CD4-positive, CD25-positive, alpha-beta regulatory T cell (primary cell): Measurements from ENCODE around the gene SELENOW. TPM values are rescaled to one million over a fixed set of nuclear protein-coding genes. Genes with fewer than 3 reads are reported as not detected.

ENCODE experiments used
- ATAC-seq, 2 donors: fragments of 150-1000 bp; cut with Tn5 transposase; one replicate each; pipeline ENCODE4 v1.10.0; 2021; ENCODE audit warnings: low read depth in 2 of 2, moderate number of reproducible peaks in 2 of 2, moderate library complexity in 1 of 2
- DNase-seq, 3 donors: peaks; one replicate each; pipeline versions ENCODE4 v3.0.0 to v3.0.0-alpha.2; 2012 to 2022; ENCODE audit warnings: mixed read lengths in 1 of 3
- H3K27ac ChIP-seq: one replicate; pipeline ENCODE4 v1.7.0; 2013; ENCODE audit warnings: mild to moderate bottlenecking, low read length; ENCODE audit not compliant: insufficient read depth, poor library complexity, severe bottlenecking
- H3K27me3 ChIP-seq: one replicate; pipeline ENCODE4 v1.7.0; 2013; ENCODE audit warnings: low read length; ENCODE audit not compliant: control insufficient read depth, insufficient read depth
- H3K36me3 ChIP-seq: one replicate; pipeline ENCODE4 v1.7.0; 2013; ENCODE audit warnings: mild to moderate bottlenecking, low read length, moderate library complexity; ENCODE audit not compliant: control insufficient read depth, insufficient read depth
- H3K4me1 ChIP-seq: 2 replicates; pipeline ENCODE4 v1.7.0; 2013; ENCODE audit warnings: mild to moderate bottlenecking, low read length; ENCODE audit not compliant: insufficient read depth, control insufficient read depth, poor library complexity, severe bottlenecking
- H3K4me3 ChIP-seq: one replicate; pipeline ENCODE4 v1.7.0; 2013; ENCODE audit warnings: low read depth, mild to moderate bottlenecking, low read length, moderate library complexity
- H3K9me3 ChIP-seq, 2 experiments: 1 replicate in 1 of 2; 2 replicates in 1 of 2; pipeline ENCODE4 v1.7.0; 2013; ENCODE audit warnings: low read length in 2 of 2, mild to moderate bottlenecking in 1 of 2, moderate library complexity in 1 of 2; ENCODE audit not compliant: control insufficient read depth in 2 of 2
- H3K27ac Mint-ChIP-seq, 3 donors: one replicate each; pipeline ENCODE4 v1.8.0; 2020 to 2022; ENCODE audit warnings: mild to moderate bottlenecking in 3 of 3, mixed read lengths in 3 of 3, moderate library complexity in 2 of 3
- H3K27me3 Mint-ChIP-seq: one replicate; pipeline ENCODE4 v1.8.0; 2022; ENCODE audit warnings: mild to moderate bottlenecking, mixed read lengths
- H3K36me3 Mint-ChIP-seq: one replicate; pipeline ENCODE4 v1.8.0; 2020; ENCODE audit warnings: mixed read lengths
- H3K4me1 Mint-ChIP-seq, 4 donors: one replicate each; pipeline ENCODE4 v1.8.0; 2020 to 2022; ENCODE audit warnings: mixed read lengths in 4 of 4, mild to moderate bottlenecking in 1 of 4
- H3K4me3 Mint-ChIP-seq, 4 donors: one replicate each; pipeline ENCODE4 v1.8.0; 2020 to 2022; ENCODE audit warnings: mild to moderate bottlenecking in 4 of 4, mixed read lengths in 4 of 4, moderate library complexity in 3 of 4
- H3K9me3 Mint-ChIP-seq, 7 donors: one replicate each; pipeline ENCODE4 v1.8.0; 2020 to 2022; ENCODE audit warnings: mixed read lengths in 7 of 7, mild to moderate bottlenecking in 3 of 7, moderate library complexity in 2 of 7
- polyA plus RNA-seq, 4 donors: library from polyadenylated mRNA; unstranded; fragments of 300-500 nt; fragmentation: Illumina TruSeq; gene quantifications; one replicate each; pipeline ENCODE4 v1.2.3, GENCODE V29; 2021
- total RNA-seq: library from RNA; stranded (reverse); gene quantifications from one replicate; pipeline ENCODE4 v1.2.3, GENCODE V29; 2022

Gene SELENOW
- total RNA-seq = 119 TPM
- polyA plus RNA-seq = 100 to 1,000 TPM; 345 to 422 (median 391) TPM

GRCh38 chr19:47778049-47778953, at the start of gene SELENOW:
Gene SELENOW (plus strand): TSS chr19:47778703. CDS start chr19:47778786, 83 bp downstream.
- H3K4me3 Mint-ChIP-seq = peak within 1 kb of the TSS; percentile 95 to 99 (median 98)
- H3K4me3 ChIP-seq = peak within 1 kb of the TSS; percentile 84
- H3K36me3 ChIP-seq = peaks cover 8% of the 10 kb centered on the region
- H3K27ac Mint-ChIP-seq = peak within 1 kb of the TSS; percentile 93 to 98 (median 97)
- peak within 1 kb of the TSS; percentile 82 for H3K27ac ChIP-seq
- H3K36me3 Mint-ChIP-seq = peaks cover 14% of the 10 kb centered on the region
- DNase-seq (peak; percentile 67 to 86 (median 82)), ATAC-seq (peak; percentile 92 to 94)
- H3K27me3 Mint-ChIP-seq = peaks cover 4% of the 10 kb centered on the region
- H3K4me1 ChIP-seq = peaks cover 27% of the 10 kb centered on the region
- no peaks in the 10 kb centered on the region for H3K9me3 ChIP-seq
- H3K9me3 Mint-ChIP-seq = no peaks in the 10 kb centered on the region
- H3K4me1 Mint-ChIP-seq = peaks cover 0 to 50% (median 21%) of the 10 kb centered on the region in 4 donors
- no peaks in the 10 kb centered on the region for H3K27me3 ChIP-seq

- Mint-ChIP-seq H3K4me3 (peak overlapping the region in 1 of 4 donors; percentile 66), H3K36me3 (no peaks in the 10 kb centered on the region), H3K9me3 (peaks cover 0 to 3% (median 0%) of the 10 kb centered on the region in 7 donors), H3K4me1 (peaks cover 0 to 21% (median 9%) of the 10 kb centered on the region in 4 donors), H3K27me3 (peaks cover 53% of the 10 kb centered on the region), H3K27ac (no peak overlapping the region)
- Histone ChIP-seq H3K4me1 (peaks cover 14% of the 10 kb centered on the region), H3K27me3 (peaks cover 4% of the 10 kb centered on the region), H3K27ac (no peak overlapping the region), H3K36me3 (no peaks in the 10 kb centered on the region), H3K9me3 (no peaks in the 10 kb centered on the region), H3K4me3 (no peak overlapping the region)
- ATAC-seq (no peak), DNase-seq (no peak)
Observed at GRCh38 chr19:47729468-47729798, 49.1 kb upstream of the SELENOW start.

- Mint-ChIP-seq H3K27ac (no peak overlapping the region), H3K27me3 (peaks cover 53% of the 10 kb centered on the region), H3K9me3 (peaks cover 0 to 3% (median 0%) of the 10 kb centered on the region in 7 donors), H3K4me1 (peaks cover 0 to 21% (median 9%) of the 10 kb centered on the region in 4 donors), H3K4me3 (peak overlapping the region in 3 of 4 donors; percentile 41 to 66 (median 61)), H3K36me3 (no peaks in the 10 kb centered on the region)
- no peak overlapping the region for H3K27ac ChIP-seq
- H3K9me3 ChIP-seq = no peaks in the 10 kb centered on the region
- H3K36me3 ChIP-seq = no peaks in the 10 kb centered on the region
- peaks cover 14% of the 10 kb centered on the region for H3K4me1 ChIP-seq
- DNase-seq = peak in 1 of 3 donors; percentile 35
- H3K4me3 ChIP-seq = no peak overlapping the region
- peaks cover 4% of the 10 kb centered on the region for H3K27me3 ChIP-seq
- no peak for ATAC-seq
Observed at GRCh38 chr19:47729799-47730520, 48.5 kb upstream of the SELENOW start.

- peaks cover 14% of the 10 kb centered on the region for H3K4me1 ChIP-seq
- Mint-ChIP-seq H3K4me1 (peaks cover 0 to 21% (median 9%) of the 10 kb centered on the region in 4 donors), H3K27me3 (peaks cover 53% of the 10 kb centered on the region), H3K9me3 (peaks cover 0 to 3% (median 0%) of the 10 kb centered on the region in 7 donors), H3K36me3 (no peaks in the 10 kb centered on the region), H3K4me3 (peak overlapping the region in 1 of 4 donors; percentile 61), H3K27ac (no peak overlapping the region)
- ATAC-seq (no peak), DNase-seq (no peak)
- H3K9me3 ChIP-seq = no peaks in the 10 kb centered on the region
- peaks cover 4% of the 10 kb centered on the region for H3K27me3 ChIP-seq
- H3K4me3 ChIP-seq = no peak overlapping the region
- no peak overlapping the region for H3K27ac ChIP-seq
- no peaks in the 10 kb centered on the region for H3K36me3 ChIP-seq
Observed at GRCh38 chr19:47730521-47730889, 48.0 kb upstream of the SELENOW start.

GRCh38 chr19:47730910-47731309, 47.6 kb upstream of the SELENOW start:
- Mint-ChIP-seq H3K27me3 (peaks cover 53% of the 10 kb centered on the region), H3K27ac (no peak overlapping the region), H3K4me1 (peaks cover 0 to 21% (median 9%) of the 10 kb centered on the region in 4 donors), H3K9me3 (peaks cover 0 to 3% (median 0%) of the 10 kb centered on the region in 7 donors), H3K4me3 (no peak overlapping the region), H3K36me3 (no peaks in the 10 kb centered on the region)
- Histone ChIP-seq H3K27me3 (peaks cover 4% of the 10 kb centered on the region), H3K4me1 (peaks cover 14% of the 10 kb centered on the region), H3K36me3 (no peaks in the 10 kb centered on the region), H3K27ac (no peak overlapping the region), H3K9me3 (no peaks in the 10 kb centered on the region), H3K4me3 (no peak overlapping the region)
- ATAC-seq = no peak
- no peak for DNase-seq

GRCh38 chr19:47735131-47735530, 43.4 kb upstream of the SELENOW start:
- H3K27me3 ChIP-seq = no peaks in the 10 kb centered on the region
- H3K27ac Mint-ChIP-seq = no peak overlapping the region
- H3K9me3 ChIP-seq = no peaks in the 10 kb centered on the region
- no peak overlapping the region for H3K4me3 ChIP-seq
- no peak for DNase-seq
- H3K36me3 Mint-ChIP-seq = no peaks in the 10 kb centered on the region
- ATAC-seq = no peak
- H3K36me3 ChIP-seq = no peaks in the 10 kb centered on the region
- no peak overlapping the region for H3K4me3 Mint-ChIP-seq
- H3K9me3 Mint-ChIP-seq = peaks cover 0 to 3% (median 0%) of the 10 kb centered on the region in 7 donors
- peaks cover 1% of the 10 kb centered on the region for H3K4me1 ChIP-seq
- H3K4me1 Mint-ChIP-seq = peaks cover 0 to 13% (median 3%) of the 10 kb centered on the region in 4 donors
- no peak overlapping the region for H3K27ac ChIP-seq
- peaks cover 24% of the 10 kb centered on the region for H3K27me3 Mint-ChIP-seq

GRCh38 chr19:47740866-47741519, 37.5 kb upstream of the SELENOW start:
- no peaks in the 10 kb centered on the region for H3K27me3 Mint-ChIP-seq
- DNase-seq (no peak), ATAC-seq (no peak)
- Histone ChIP-seq H3K4me3 (no peak overlapping the region), H3K9me3 (no peaks in the 10 kb centered on the region), H3K4me1 (peaks cover 21% of the 10 kb centered on the region), H3K27ac (no peak overlapping the region), H3K27me3 (no peaks in the 10 kb centered on the region), H3K36me3 (no peaks in the 10 kb centered on the region)
- H3K36me3 Mint-ChIP-seq = no peaks in the 10 kb centered on the region
- H3K9me3 Mint-ChIP-seq = no peaks in the 10 kb centered on the region
- H3K4me1 Mint-ChIP-seq = peaks cover 0 to 18% (median 11%) of the 10 kb centered on the region in 4 donors
- no peak overlapping the region for H3K27ac Mint-ChIP-seq
- no peak overlapping the region for H3K4me3 Mint-ChIP-seq
